Activated naive CD8-positive, alpha-beta T cell treated with anti-CD3 and anti-CD28 coated beads, Interleukin-2, amount 50 U/mL, for 24 hours (primary cell): ENCODE results near the gene CDH13.

Source experiments
- ATAC-seq: fragments of 150-1000 bp; cut with Tn5 transposase; one replicate; pipeline ENCODE4 v1.10.0; 2021
- DNase-seq: peaks from one replicate; pipeline ENCODE4 v3.0.0; 2021
- H3K27ac Mint-ChIP-seq: one replicate; pipeline ENCODE4 v1.8.0; 2021; ENCODE audit warnings: mild to moderate bottlenecking, mixed read lengths
- H3K27me3 Mint-ChIP-seq: one replicate; pipeline ENCODE4 v1.8.0; 2021; ENCODE audit warnings: mixed read lengths
- H3K36me3 Mint-ChIP-seq: one replicate; pipeline ENCODE4 v1.8.0; 2021; ENCODE audit warnings: low read depth, mixed read lengths
- H3K4me1 Mint-ChIP-seq: one replicate; pipeline ENCODE4 v1.8.0; 2021; ENCODE audit warnings: mixed read lengths
- H3K4me3 Mint-ChIP-seq: one replicate; pipeline ENCODE4 v1.8.0; 2021; ENCODE audit warnings: mild to moderate bottlenecking, moderate library complexity, mixed read lengths
- H3K9me3 Mint-ChIP-seq: one replicate; pipeline ENCODE4 v1.8.0; 2021; ENCODE audit warnings: mixed read lengths

The CDH13 gene

DNA sequence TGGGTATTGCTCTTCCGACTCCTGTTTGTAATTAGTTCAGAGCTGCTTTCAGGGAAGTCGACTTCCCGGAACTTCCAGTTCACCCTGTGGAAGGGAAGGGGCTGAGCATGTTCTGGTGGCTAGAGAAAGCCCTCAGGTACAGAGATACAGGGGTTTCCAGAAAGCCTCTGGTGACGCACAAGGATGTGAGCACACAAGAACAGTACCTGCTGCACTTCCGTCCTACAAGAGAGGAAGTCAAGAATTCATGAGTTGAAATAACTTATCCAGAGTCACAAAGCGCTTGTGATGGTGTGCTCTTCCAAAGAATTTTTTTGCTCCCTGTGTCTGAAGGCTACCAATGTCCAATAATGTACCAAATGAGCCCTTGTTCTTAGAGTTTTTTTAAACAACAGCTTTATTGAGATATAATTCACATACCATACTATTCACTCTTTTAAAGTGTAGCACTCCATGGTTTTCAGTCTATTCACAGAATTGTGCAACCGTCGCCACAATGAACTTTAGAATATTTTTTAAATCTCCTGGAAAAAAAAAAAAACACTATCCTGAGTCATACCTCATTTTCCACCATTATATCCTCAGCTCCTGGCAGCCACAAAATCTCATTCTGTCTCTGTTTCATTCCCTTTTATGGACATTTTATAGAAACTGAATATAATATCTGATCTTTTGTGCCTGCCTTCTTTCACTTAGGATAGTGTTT is 327.6 kb downstream of the CDH13 start:
- Mint-ChIP-seq H3K9me3 (no peaks in the 10 kb centered on the region), H3K4me3 (no peak overlapping the region), H3K27ac (no peak overlapping the region), H3K36me3 (no peaks in the 10 kb centered on the region), H3K4me1 (no peaks in the 10 kb centered on the region), H3K27me3 (peaks cover 4% of the 10 kb centered on the region)
- ATAC-seq (no peak), DNase-seq (no peak)

DNA sequence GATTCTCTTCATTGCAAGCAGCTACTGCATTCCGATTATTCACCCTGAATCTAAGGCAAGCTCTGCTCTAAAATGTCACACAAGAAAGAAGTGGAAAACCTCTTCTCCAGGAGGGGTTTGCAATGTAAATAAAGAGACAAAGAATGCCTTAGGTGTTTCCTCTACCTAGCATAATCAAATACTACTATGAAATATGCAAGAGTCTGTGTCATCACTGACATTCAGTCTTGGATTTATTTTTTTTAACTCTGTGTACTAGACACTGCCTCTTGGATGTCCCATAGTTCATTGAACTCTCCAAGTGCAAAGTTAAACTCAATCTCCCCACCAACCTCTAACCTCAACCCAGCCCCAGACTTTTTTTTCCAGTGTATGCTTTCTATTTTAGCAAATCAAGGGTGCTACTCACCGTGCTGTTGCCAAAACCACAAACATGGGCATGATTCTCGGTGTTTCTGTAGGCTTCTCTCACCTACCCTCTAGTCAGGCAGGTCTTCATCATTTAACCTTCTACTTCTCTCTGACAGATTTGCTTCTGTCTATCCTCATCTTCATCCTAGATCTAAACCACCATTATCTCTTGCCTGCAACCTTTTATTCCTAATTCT is 329.1 kb downstream of the CDH13 start:
- H3K4me1 Mint-ChIP-seq: no peaks in the 10 kb centered on the region
- no peak for DNase-seq
- no peak overlapping the region for H3K4me3 Mint-ChIP-seq
- ATAC-seq: no peak
- H3K27ac Mint-ChIP-seq: no peak overlapping the region
- peaks cover 4% of the 10 kb centered on the region for H3K9me3 Mint-ChIP-seq
- no peaks in the 10 kb centered on the region for H3K36me3 Mint-ChIP-seq
- peaks cover 4% of the 10 kb centered on the region for H3K27me3 Mint-ChIP-seq

DNA sequence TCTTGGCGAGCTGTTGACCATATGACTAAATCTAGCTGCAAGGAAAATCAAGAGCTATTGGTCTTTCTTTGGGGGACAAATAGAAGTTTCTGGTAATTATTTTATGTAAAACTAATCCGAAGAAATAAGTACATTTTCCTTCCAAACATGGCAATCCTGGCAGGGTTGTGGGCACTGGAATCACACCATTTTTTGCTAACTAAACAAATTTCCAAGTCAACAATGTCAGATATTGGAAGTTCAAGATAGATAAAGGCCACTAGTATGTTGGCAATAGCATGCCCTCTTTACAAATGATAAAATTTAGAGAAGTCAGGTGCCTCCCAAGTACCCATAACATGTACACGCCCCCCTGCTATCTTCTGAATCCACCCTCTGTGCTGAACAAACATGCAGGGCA is 330.4 kb downstream of the CDH13 start:
- peaks cover 5% of the 10 kb centered on the region for H3K9me3 Mint-ChIP-seq
- peaks cover 4% of the 10 kb centered on the region for H3K27me3 Mint-ChIP-seq
- no peaks in the 10 kb centered on the region for H3K36me3 Mint-ChIP-seq
- no peaks in the 10 kb centered on the region for H3K4me1 Mint-ChIP-seq
- DNase-seq (no peak), ATAC-seq (no peak)
- no peak overlapping the region for H3K27ac Mint-ChIP-seq
- H3K4me3 Mint-ChIP-seq: no peak overlapping the region

DNA sequence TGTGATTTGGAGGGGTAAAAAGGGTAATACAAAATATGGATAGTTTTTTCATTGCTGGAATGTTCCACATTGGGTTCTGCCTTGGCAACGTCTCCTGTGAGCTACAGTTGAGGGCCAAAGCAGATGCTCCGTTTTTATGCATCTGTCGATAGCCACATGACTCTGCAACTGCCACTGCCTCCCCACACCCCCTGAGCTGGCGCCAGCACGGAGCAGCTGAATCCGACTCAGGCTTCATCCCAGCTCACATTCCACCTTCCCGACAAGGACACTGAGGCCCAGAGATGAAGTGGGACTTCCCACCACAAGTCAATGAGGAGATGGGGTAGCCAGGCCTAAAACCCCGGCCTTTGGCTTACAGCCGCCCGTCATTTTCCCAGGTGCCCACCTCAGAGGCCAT is 334.1 kb downstream of the CDH13 start:
- ATAC-seq (no peak), DNase-seq (no peak)
- Mint-ChIP-seq H3K27me3 (peaks cover 4% of the 10 kb centered on the region), H3K4me3 (no peak overlapping the region), H3K36me3 (no peaks in the 10 kb centered on the region), H3K9me3 (peaks cover 8% of the 10 kb centered on the region), H3K27ac (no peak overlapping the region), H3K4me1 (no peaks in the 10 kb centered on the region)

DNA sequence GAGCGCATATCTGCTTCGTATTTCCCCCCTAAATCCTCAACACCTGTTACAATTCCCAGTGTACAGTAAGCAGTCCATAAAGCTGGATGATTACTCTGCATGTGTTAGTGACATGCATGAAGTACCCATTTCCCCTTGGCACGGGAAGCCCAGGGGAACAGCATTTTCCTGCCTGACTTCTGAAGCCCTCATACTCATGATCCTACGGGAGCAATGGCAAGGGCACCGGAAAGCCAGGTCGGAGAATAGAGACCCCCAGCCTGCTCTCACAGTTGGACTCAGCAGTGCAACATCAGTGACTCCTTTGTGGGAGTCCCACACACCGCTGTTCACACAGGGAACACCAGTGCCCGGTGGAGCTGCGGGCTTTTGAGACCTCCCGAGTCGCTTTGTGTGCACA is 336.9 kb downstream of the CDH13 start:
- ATAC-seq (no peak), DNase-seq (no peak)
- Mint-ChIP-seq H3K9me3 (peaks cover 8% of the 10 kb centered on the region), H3K27me3 (no peaks in the 10 kb centered on the region), H3K4me3 (no peak overlapping the region), H3K36me3 (no peaks in the 10 kb centered on the region), H3K27ac (no peak overlapping the region), H3K4me1 (no peaks in the 10 kb centered on the region)

DNA sequence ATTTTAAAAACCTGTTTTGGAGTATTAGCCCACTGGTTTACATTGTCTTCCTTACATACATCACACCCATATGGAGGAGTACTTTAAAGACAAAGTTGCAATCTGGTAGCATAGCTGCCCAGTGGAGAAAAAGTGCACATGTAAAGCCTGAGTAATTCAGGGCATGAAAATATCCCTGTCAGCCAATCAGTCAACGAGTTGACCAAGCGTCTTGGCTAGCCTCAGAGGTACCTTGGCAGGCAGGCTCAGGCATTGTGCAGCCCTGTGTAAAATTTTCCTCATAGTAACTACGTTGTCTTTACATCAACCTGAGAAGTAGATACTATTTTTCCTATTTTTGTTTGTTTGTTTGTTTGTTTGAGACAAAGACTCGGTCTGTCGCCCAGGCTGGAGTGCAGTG is 339.0 kb downstream of the CDH13 start:
- H3K36me3 Mint-ChIP-seq: no peaks in the 10 kb centered on the region
- no peaks in the 10 kb centered on the region for H3K27me3 Mint-ChIP-seq
- ATAC-seq (no peak), DNase-seq (no peak)
- H3K9me3 Mint-ChIP-seq: peaks cover 4% of the 10 kb centered on the region
- H3K27ac Mint-ChIP-seq: no peak overlapping the region
- no peak overlapping the region for H3K4me3 Mint-ChIP-seq
- H3K4me1 Mint-ChIP-seq: no peaks in the 10 kb centered on the region

DNA sequence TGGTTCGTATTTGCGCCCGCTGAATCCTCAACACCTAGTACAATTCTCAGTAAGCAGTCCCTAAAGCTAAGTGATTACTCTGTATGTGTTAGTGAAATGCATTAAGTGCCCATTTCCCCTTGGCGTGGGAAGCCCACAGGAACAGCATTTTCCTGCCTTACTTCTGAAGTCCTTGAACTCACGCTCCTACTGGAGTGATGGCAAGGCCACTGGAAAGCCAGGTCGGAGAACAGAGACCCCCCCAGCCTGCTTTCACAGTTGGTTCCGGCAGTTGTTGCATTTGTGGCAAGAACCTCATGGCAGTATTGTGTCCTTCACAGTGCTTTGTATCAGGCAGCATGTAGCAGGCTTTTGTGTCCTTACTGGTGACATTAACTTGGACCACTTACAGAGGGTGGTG is 340.7 kb downstream of the CDH13 start:
- Mint-ChIP-seq H3K4me1 (no peaks in the 10 kb centered on the region), H3K4me3 (no peak overlapping the region), H3K9me3 (peaks cover 1% of the 10 kb centered on the region), H3K27me3 (no peaks in the 10 kb centered on the region), H3K27ac (no peak overlapping the region), H3K36me3 (no peaks in the 10 kb centered on the region)
- ATAC-seq: no peak
- no peak for DNase-seq

DNA sequence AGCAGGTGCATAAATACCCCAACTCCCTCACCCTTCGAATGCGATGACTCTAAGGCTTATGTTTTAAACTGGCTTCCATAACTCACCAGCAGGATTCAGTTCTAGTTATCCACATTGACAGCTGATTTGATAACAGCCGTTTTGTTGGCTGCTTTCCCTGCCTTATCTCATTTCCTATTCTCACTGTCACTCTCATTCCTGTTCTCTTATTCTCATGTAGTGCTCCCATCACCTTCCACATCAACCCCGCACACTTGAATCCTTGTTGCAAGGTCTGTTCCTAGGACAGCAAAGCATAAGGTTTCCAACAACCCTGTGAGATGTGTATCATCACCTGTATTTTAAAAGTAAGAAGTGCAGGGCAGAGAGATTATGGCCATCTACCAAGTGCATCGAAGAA is 344.4 kb downstream of the CDH13 start:
- no peaks in the 10 kb centered on the region for H3K27me3 Mint-ChIP-seq
- no peak for ATAC-seq
- H3K27ac Mint-ChIP-seq: no peak overlapping the region
- H3K4me3 Mint-ChIP-seq: no peak overlapping the region
- no peak for DNase-seq
- H3K9me3 Mint-ChIP-seq: no peaks in the 10 kb centered on the region
- H3K36me3 Mint-ChIP-seq: no peaks in the 10 kb centered on the region
- H3K4me1 Mint-ChIP-seq: no peaks in the 10 kb centered on the region

DNA sequence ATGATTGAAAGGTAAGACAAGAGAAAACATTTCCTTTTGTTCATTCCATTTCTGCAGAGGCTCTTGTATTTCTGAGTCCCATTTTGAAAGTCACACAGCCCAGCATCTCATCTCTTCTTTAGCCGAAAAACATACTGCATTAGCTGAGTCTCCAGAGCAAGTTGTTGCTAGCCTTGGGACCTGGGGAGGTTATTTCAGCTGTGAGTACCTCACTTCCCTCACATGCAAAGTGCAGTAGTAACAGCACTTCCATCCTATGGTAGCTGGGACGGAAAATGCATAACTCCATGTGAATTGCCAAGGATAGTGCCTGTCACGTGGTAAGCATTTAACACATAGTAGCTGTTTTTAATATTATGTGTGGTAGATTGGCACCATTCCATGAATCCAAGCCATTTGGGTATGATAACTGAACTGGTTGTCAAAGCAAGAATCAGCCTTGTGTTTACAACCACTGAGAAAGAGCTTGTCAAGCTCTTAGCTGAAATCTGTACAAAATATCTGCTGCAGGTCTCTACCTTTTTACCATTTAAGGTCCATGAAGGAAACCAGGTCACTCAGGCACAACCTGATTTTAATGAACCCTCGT is 345.7 kb downstream of the CDH13 start:
- no peak overlapping the region for H3K27ac Mint-ChIP-seq
- ATAC-seq (no peak), DNase-seq (no peak)
- no peaks in the 10 kb centered on the region for H3K36me3 Mint-ChIP-seq
- no peaks in the 10 kb centered on the region for H3K4me1 Mint-ChIP-seq
- no peak overlapping the region for H3K4me3 Mint-ChIP-seq
- H3K27me3 Mint-ChIP-seq: no peaks in the 10 kb centered on the region
- H3K9me3 Mint-ChIP-seq: no peaks in the 10 kb centered on the region

DNA sequence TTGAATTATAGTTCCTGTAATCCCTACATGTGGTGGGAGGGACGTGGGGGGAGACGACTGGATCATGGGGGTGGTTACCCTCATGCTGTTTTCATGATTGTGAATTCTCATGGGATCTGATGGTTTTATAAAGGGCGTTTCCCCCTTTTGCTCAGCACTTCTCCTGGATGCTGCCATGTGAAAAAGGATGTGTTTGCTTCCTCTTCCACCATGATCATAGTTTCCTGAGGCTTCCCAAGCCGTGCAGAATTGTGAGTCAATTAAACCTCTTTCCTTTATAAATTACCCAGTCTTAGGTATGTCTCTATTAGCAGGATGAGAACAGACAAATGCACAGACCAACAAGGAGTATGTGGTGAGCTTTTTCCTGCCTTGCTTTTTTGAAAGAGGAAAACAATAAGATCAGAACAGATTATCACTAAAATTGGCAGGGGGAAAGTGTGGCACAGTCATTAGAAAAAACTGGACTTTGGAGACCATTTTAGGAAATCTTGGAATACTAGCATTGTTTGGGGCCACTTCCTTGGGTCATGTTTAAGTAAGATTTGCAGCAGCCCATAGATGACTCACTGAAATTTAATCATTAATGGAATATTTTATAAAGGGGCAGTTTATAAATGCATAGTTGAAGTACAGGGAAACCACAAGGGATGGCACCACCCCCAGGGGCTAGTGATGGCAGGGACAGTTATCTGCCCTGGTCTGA is 352.8 kb downstream of the CDH13 start:
- DNase-seq (no peak), ATAC-seq (no peak)
- Mint-ChIP-seq H3K36me3 (no peaks in the 10 kb centered on the region), H3K4me3 (no peak overlapping the region), H3K4me1 (no peaks in the 10 kb centered on the region), H3K9me3 (peaks cover 5% of the 10 kb centered on the region), H3K27ac (no peak overlapping the region), H3K27me3 (no peaks in the 10 kb centered on the region)

DNA sequence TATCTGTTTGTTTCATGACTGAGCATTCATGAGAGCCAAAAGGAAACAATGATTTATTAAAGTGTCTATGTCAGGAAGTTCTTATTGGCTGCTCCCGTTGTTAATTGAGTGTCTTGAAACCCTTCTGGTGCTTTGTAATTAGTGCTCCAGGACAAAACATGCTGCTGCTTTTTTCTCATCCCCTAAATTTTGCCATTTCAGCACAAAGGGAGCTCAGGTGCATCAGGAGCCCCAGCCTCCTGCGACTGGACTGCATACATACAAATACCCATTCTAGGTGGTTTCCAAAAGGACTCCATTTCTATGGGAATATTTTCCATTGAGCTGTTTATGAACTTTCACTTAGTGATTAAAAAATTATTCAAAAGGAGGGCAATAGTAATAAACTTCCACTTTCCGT is 354.0 kb downstream of the CDH13 start:
- Mint-ChIP-seq H3K9me3 (peaks cover 5% of the 10 kb centered on the region), H3K4me3 (no peak overlapping the region), H3K27me3 (no peaks in the 10 kb centered on the region), H3K4me1 (no peaks in the 10 kb centered on the region), H3K27ac (no peak overlapping the region), H3K36me3 (no peaks in the 10 kb centered on the region)
- no peak for ATAC-seq
- no peak for DNase-seq

DNA sequence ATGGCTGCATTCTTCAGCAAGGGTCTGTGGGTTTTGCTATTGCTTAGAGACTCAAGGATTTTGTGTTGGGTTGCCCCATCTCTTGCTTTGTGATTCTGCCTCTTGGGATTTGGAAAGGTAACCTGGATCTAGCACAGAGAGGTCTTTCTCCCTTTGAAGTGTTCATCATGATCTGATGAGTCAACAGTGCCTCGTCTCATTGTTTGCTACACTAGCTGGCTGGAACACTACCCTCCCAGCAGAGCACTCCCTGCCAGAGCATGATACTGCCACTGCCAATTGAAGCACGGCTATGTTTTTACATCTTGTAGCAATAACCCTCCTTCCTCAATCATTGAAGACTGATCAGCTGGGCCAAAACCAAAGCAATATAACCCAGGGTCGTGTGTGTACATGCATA is 361.0 kb downstream of the CDH13 start:
- no peak for DNase-seq
- Mint-ChIP-seq H3K4me3 (no peak overlapping the region), H3K4me1 (no peaks in the 10 kb centered on the region), H3K27me3 (no peaks in the 10 kb centered on the region), H3K27ac (no peak overlapping the region), H3K9me3 (no peaks in the 10 kb centered on the region), H3K36me3 (no peaks in the 10 kb centered on the region)
- ATAC-seq: no peak

DNA sequence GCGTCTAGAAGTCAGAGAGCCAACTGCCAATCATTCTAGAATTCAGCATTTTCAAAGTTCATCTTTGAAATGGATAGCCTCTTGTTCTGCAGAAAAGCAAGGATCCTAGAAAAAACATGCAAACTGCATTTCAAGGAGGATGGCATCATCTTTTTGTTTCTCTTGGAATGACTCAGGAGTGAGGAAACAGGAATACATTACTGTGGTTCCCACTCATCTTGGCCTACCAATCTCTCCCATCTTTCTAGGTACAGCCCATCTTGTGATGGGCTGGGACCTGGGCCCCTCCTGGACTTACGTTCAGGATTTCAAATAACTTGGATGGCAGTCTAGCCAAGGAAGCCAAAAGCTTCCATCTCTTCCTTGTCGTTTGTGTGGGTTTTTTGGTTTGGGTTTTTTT is 363.4 kb downstream of the CDH13 start:
- no peak for ATAC-seq
- DNase-seq: no peak
- Mint-ChIP-seq H3K9me3 (no peaks in the 10 kb centered on the region), H3K36me3 (no peaks in the 10 kb centered on the region), H3K4me3 (no peak overlapping the region), H3K27ac (no peak overlapping the region), H3K27me3 (no peaks in the 10 kb centered on the region), H3K4me1 (no peaks in the 10 kb centered on the region)

DNA sequence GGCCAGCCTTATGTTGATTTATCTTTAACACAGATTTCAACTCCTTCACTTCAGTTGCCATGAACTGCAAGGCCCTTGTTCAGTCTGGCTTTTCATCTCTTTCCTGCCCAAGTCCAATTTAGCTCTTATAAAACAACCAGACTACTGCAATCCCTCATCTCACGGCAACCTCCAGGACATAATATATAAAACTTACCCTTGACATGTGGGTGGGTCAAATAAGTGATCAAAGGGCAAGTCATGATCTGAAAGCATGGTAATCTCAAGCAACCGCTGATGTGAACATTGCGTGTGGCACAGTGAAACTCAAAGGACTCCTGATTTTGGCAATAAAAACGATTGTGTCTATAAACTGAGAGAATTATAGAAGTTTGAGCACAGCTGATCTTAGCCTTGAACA is 364.6 kb downstream of the CDH13 start:
- H3K27ac Mint-ChIP-seq: no peak overlapping the region
- H3K36me3 Mint-ChIP-seq: no peaks in the 10 kb centered on the region
- DNase-seq (no peak), ATAC-seq (no peak)
- no peaks in the 10 kb centered on the region for H3K4me1 Mint-ChIP-seq
- no peak overlapping the region for H3K4me3 Mint-ChIP-seq
- no peaks in the 10 kb centered on the region for H3K9me3 Mint-ChIP-seq
- H3K27me3 Mint-ChIP-seq: no peaks in the 10 kb centered on the region
